H9 (cell line): ENCODE results near the gene ATP8B4. TPM values are rescaled to one million over a fixed set of nuclear protein-coding genes. Genes with fewer than 3 reads are reported as not detected.
"Not testable (repeated sequence)": the region's sequence is repeated elsewhere in the genome, so short reads cannot be mapped to it uniquely, and the experiment has no call there.

Experiments
- DNase-seq: peaks from one replicate; pipeline ENCODE4 v3.0.0-alpha.2; 2017
- H2AFZ ChIP-seq: one replicate; pipeline ENCODE4 v1.6.1; 2013; ENCODE audit warnings: mild to moderate bottlenecking, low read length, control low read depth, moderate library complexity
- H2AK5ac ChIP-seq: 2 replicates; pipeline ENCODE4 v1.6.1; 2013; ENCODE audit warnings: low read length, control low read depth, mixed read lengths; ENCODE audit not compliant: insufficient read length
- H2BK120ac ChIP-seq: one replicate; pipeline ENCODE4 v1.6.1; 2013; ENCODE audit warnings: low read depth, mild to moderate bottlenecking, low read length, control low read depth, inconsistent platforms; ENCODE audit not compliant: poor library complexity, severe bottlenecking
- H2BK12ac ChIP-seq: 2 replicates; pipeline ENCODE4 v1.6.1; 2013; ENCODE audit warnings: low read length, control low read depth, mixed read lengths, low read depth; ENCODE audit not compliant: insufficient read length
- H2BK15ac ChIP-seq: 2 replicates; pipeline ENCODE4 v1.6.1; 2013; ENCODE audit warnings: low read depth, low read length, control low read depth
- H2BK20ac ChIP-seq: one replicate; pipeline ENCODE4 v1.6.1; 2013; ENCODE audit warnings: low read depth, mild to moderate bottlenecking, low read length, control low read depth, inconsistent platforms; ENCODE audit not compliant: poor library complexity, severe bottlenecking
- H2BK5ac ChIP-seq: 2 replicates; pipeline ENCODE4 v1.6.1; 2013; ENCODE audit warnings: low read length, control low read depth, mixed read lengths; ENCODE audit not compliant: insufficient read length
- H3K14ac ChIP-seq: 2 replicates; pipeline ENCODE4 v1.6.1; 2013; ENCODE audit warnings: low read length, control low read depth; ENCODE audit not compliant: insufficient read depth
- H3K18ac ChIP-seq: 2 replicates; pipeline ENCODE4 v1.6.1; 2013; ENCODE audit warnings: low read depth, mild to moderate bottlenecking, mixed read lengths, low read length, control low read depth; ENCODE audit not compliant: insufficient read length
- H3K23ac ChIP-seq: 2 replicates; pipeline ENCODE4 v1.6.1; 2013; ENCODE audit warnings: low read length, control low read depth, mixed read lengths, low read depth; ENCODE audit not compliant: insufficient read length
- H3K23me2 ChIP-seq: 2 replicates; pipeline ENCODE4 v1.6.1; 2013; ENCODE audit warnings: low read depth, mild to moderate bottlenecking, mixed read lengths, low read length, control low read depth; ENCODE audit not compliant: insufficient read length, poor library complexity, severe bottlenecking
- H3K27ac ChIP-seq: 2 replicates; pipeline ENCODE4 v1.5.1; 2013; ENCODE audit warnings: low read length, control low read depth, mixed read lengths, low read depth; ENCODE audit not compliant: insufficient read length
- H3K27me3 ChIP-seq: 2 replicates; pipeline ENCODE4 v1.6.1; 2013; ENCODE audit warnings: low read length, control low read depth, inconsistent platforms; ENCODE audit not compliant: insufficient read depth
- H3K4ac ChIP-seq: 2 replicates; pipeline ENCODE4 v1.6.1; 2013; ENCODE audit warnings: low read depth, mild to moderate bottlenecking, control low read depth, inconsistent platforms, low read length, moderate library complexity
- H3K4me1 ChIP-seq: 2 replicates; pipeline ENCODE4 v1.6.1; 2013; ENCODE audit warnings: low read length, control low read depth, inconsistent platforms; ENCODE audit not compliant: insufficient read depth
- H3K4me2 ChIP-seq: 2 replicates; pipeline ENCODE4 v1.6.1; 2013; ENCODE audit warnings: low read length, control low read depth, mixed read lengths; ENCODE audit not compliant: insufficient read length, insufficient read depth
- H3K56ac ChIP-seq: 2 replicates; pipeline ENCODE4 v1.6.1; 2013; ENCODE audit warnings: low read depth, mild to moderate bottlenecking, mixed read lengths, low read length, control low read depth; ENCODE audit not compliant: insufficient read length
- H3K79me1 ChIP-seq: 2 replicates; pipeline ENCODE4 v1.6.1; 2013; ENCODE audit warnings: low read depth, mild to moderate bottlenecking, moderate library complexity, low read length, control low read depth, inconsistent platforms; ENCODE audit not compliant: insufficient read depth, poor library complexity, severe bottlenecking
- H3K79me2 ChIP-seq: 2 replicates; pipeline ENCODE4 v1.6.1; 2013; ENCODE audit warnings: low read length, control low read depth, inconsistent platforms; ENCODE audit not compliant: insufficient read depth
- H3K9ac ChIP-seq: 2 replicates; pipeline ENCODE4 v1.6.1; 2013; ENCODE audit warnings: low read length, control low read depth, mixed read lengths; ENCODE audit not compliant: insufficient read length; ENCODE audit errors: extremely low read depth
- H3K9me3 ChIP-seq: one replicate; pipeline ENCODE4 v1.6.1; 2013; ENCODE audit warnings: low read depth, low read length, inconsistent platforms; ENCODE audit not compliant: control insufficient read depth
- H3T11ph ChIP-seq: one replicate; pipeline ENCODE4 v1.6.1; 2013; ENCODE audit warnings: mild to moderate bottlenecking, low read length, control low read depth, inconsistent platforms
- H4K20me1 ChIP-seq: one replicate; pipeline ENCODE4 v1.6.1; 2013; ENCODE audit not compliant: control insufficient read depth, insufficient read length, insufficient read depth
- H4K5ac ChIP-seq: 2 replicates; pipeline ENCODE4 v1.6.1; 2013; ENCODE audit warnings: low read depth, mild to moderate bottlenecking, mixed read lengths, low read length, control low read depth; ENCODE audit not compliant: insufficient read length
- H4K8ac ChIP-seq: replicated peaks from 2 replicates; pipeline ENCODE4 v1.6.1; 2013; ENCODE audit warnings: low read length, control low read depth, mixed read lengths, low read depth; ENCODE audit not compliant: insufficient read length
- H4K91ac ChIP-seq: 2 replicates; pipeline ENCODE4 v1.6.1; 2013; ENCODE audit warnings: low read depth, mild to moderate bottlenecking, moderate library complexity, mixed read lengths, low read length, control low read depth; ENCODE audit not compliant: insufficient read length
- H3K27ac Mint-ChIP-seq, 3 experiments: 2 replicates in 2 of 3; 3 replicates in 1 of 3; pipeline ENCODE4 v1.8.0; 2020 to 2021; ENCODE audit warnings: mixed read lengths in 3 of 3, mild to moderate bottlenecking in 1 of 3, moderate library complexity in 1 of 3
- H3K27me3 Mint-ChIP-seq: 2 replicates; pipeline ENCODE4 v1.8.0; 2021; ENCODE audit warnings: low read depth, mild to moderate bottlenecking, moderate library complexity, mixed read lengths
- H3K36me3 Mint-ChIP-seq, 3 experiments: 2 replicates in 2 of 3; 3 replicates in 1 of 3; pipeline ENCODE4 v1.8.0; 2020 to 2021; ENCODE audit warnings: low read depth in 3 of 3, mixed read lengths in 3 of 3; ENCODE audit not compliant: insufficient read depth in 1 of 3
- H3K4me1 Mint-ChIP-seq, 2 experiments: 2 replicates each; pipeline ENCODE4 v1.8.0; 2020; ENCODE audit warnings: mixed read lengths in 2 of 2
- H3K4me3 Mint-ChIP-seq, 2 experiments: 2 replicates in 1 of 2; 3 replicates in 1 of 2; pipeline ENCODE4 v1.8.0; 2020 to 2021; ENCODE audit warnings: mild to moderate bottlenecking in 2 of 2, mixed read lengths in 2 of 2, moderate library complexity in 1 of 2
- H3K9me3 Mint-ChIP-seq, 2 experiments: 2 replicates in 1 of 2; 3 replicates in 1 of 2; pipeline ENCODE4 v1.8.0; 2020; ENCODE audit warnings: mild to moderate bottlenecking in 2 of 2, mixed read lengths in 2 of 2, moderate library complexity in 1 of 2
- WGBS: extraction: QIAGEN DNeasy Blood & Tissue Kit; methylation state at CpG from one replicate; pipeline ENCODE4 v1.1.7; 2013; ENCODE audit warnings: missing lambda C conversion rate, low lambda C conversion rate, mixed read lengths; ENCODE audit not compliant: insufficient read length; ENCODE audit errors: extremely low coverage; 5-methylcytosine and 5-hydroxymethylcytosine counted together
- total RNA-seq: library from RNA; stranded (reverse); gene quantifications from 2 replicates; pipeline ENCODE4 v1.2.1, GENCODE V29; 2021
- TF ChIP-seq, protein P1 (sequence below): fragments of 200-600 bp; sonication (generic); conservative IDR thresholded peaks from 3 replicates; pipeline ENCODE4 v1.8.0; 2021; ENCODE audit warnings: antibody characterized with exemption, mild to moderate bottlenecking

Gene ATP8B4
- total RNA-seq, 1 experiment from 2014 or later = 0.52 TPM

DNA sequence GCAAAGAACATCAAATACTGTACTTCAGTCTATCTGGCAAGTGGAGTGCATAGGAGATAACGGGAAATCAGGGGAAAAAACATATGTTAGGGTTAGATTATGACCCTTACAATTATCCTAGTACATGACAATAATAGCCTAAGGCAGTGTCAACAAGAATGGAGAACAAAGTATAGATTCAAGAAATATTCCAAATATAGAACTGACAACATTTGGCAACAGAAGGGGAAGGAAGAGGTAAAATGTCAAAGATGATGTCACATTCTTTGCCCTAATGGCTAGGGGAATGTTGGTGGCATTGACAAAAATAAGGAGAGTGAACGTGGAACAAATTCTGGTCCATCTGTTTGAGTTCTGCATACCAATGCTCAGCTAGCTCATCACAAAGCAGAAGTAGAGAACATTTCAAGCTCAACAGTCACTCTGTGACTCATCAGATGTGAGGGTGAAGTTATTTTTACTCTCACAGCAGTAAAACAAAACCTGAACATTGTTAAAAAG is 15.5 kb upstream of the ATP8B4 start:
- WGBS = no CpG with 5 or more reads among the region's 2 CpGs
- H3K4me3 Mint-ChIP-seq = no peak overlapping the region

DNA sequence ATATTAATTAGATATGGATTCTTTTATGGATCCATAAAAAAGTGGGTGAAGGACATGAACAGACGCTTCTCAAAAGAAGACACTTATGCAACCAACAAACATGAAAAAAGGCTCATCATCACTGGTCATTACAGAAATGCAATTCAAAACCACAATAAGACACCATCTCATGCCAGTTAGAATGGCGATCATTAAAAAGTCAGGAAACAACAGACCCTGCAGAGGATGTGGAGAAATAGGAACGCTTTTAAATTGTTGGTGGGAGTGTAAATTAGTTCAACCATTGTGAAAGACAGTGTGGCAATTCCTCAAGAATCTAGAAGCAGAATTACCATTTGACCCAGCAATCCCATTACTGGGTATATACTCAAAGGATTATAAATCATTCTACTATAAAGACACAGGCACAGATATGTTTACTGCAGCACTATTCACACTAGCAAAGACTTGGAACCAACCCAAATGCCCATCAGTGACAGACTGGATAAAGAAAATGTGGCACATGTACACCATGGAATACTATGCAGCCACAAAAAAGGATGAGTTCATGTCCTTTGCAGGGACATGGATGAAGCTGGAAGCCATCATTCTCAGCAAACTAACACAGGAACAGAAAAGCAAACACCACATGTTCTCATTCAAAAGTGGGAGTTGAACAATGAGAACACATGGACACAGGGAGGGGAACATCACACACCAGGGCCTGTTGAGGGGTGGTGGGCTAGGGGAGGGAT is 13.4 kb upstream of the ATP8B4 start:
- not testable (repeated sequence) for H2BK5ac ChIP-seq, H3K23me2 ChIP-seq, H3K18ac ChIP-seq, H3K9me3 ChIP-seq, H3K56ac ChIP-seq, H3T11ph ChIP-seq, H3K36me3 Mint-ChIP-seq, H3K14ac ChIP-seq, H3K27me3 ChIP-seq, H3K27me3 Mint-ChIP-seq, H3K27ac Mint-ChIP-seq, H3K9ac ChIP-seq, H3K4me2 ChIP-seq, H3K4ac ChIP-seq, H3K4me3 Mint-ChIP-seq, H3K79me1 ChIP-seq, DNase-seq, H2AK5ac ChIP-seq, H2AFZ ChIP-seq, H4K91ac ChIP-seq, H4K5ac ChIP-seq, H3K4me1 ChIP-seq, H4K8ac ChIP-seq, H3K4me1 Mint-ChIP-seq, H2BK120ac ChIP-seq, H2BK12ac ChIP-seq, H3K79me2 ChIP-seq, H2BK15ac ChIP-seq, H2BK20ac ChIP-seq, H4K20me1 ChIP-seq, H3K23ac ChIP-seq, H3K9me3 Mint-ChIP-seq, H3K27ac ChIP-seq
- WGBS = no CpG with 5 or more reads among the region's 3 CpGs

More for the DNA sequence above, 15.5 kb upstream of the ATP8B4 start:
- TF ChIP-seq, protein P1, sequence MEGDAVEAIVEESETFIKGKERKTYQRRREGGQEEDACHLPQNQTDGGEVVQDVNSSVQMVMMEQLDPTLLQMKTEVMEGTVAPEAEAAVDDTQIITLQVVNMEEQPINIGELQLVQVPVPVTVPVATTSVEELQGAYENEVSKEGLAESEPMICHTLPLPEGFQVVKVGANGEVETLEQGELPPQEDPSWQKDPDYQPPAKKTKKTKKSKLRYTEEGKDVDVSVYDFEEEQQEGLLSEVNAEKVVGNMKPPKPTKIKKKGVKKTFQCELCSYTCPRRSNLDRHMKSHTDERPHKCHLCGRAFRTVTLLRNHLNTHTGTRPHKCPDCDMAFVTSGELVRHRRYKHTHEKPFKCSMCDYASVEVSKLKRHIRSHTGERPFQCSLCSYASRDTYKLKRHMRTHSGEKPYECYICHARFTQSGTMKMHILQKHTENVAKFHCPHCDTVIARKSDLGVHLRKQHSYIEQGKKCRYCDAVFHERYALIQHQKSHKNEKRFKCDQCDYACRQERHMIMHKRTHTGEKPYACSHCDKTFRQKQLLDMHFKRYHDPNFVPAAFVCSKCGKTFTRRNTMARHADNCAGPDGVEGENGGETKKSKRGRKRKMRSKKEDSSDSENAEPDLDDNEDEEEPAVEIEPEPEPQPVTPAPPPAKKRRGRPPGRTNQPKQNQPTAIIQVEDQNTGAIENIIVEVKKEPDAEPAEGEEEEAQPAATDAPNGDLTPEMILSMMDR = no peak
- no peaks in the 10 kb centered on the region for H4K20me1 ChIP-seq
- H3K9ac ChIP-seq = no peak overlapping the region
- H3K23me2 ChIP-seq = no peaks in the 10 kb centered on the region
- no peaks in the 10 kb centered on the region for H3K4me1 ChIP-seq
- no peak for DNase-seq
- no peak overlapping the region for H2BK120ac ChIP-seq
- no peak overlapping the region for H3K4ac ChIP-seq
- no peak overlapping the region for H2AK5ac ChIP-seq
- no peak overlapping the region for H4K91ac ChIP-seq
- no peaks in the 10 kb centered on the region for H3K79me1 ChIP-seq
- H4K8ac ChIP-seq = no peak overlapping the region
- H3K27me3 ChIP-seq = no peaks in the 10 kb centered on the region
- no peak overlapping the region for H3K56ac ChIP-seq
- H2BK15ac ChIP-seq = no peak overlapping the region
- no peak overlapping the region for H3K23ac ChIP-seq
- H2AFZ ChIP-seq = no peak overlapping the region
- H2BK20ac ChIP-seq = no peak overlapping the region
- H4K5ac ChIP-seq = no peak overlapping the region
- H3K18ac ChIP-seq = no peak overlapping the region
- no peak overlapping the region for H3K27ac ChIP-seq
- H3K14ac ChIP-seq = no peak overlapping the region
- no peaks in the 10 kb centered on the region for H3K27me3 Mint-ChIP-seq
- no peak overlapping the region for H3T11ph ChIP-seq
- peaks cover 0 to 5% of the 10 kb centered on the region in 2 experiments; a peak in 1 of 4 replicates for H3K4me1 Mint-ChIP-seq
- H3K79me2 ChIP-seq = no peaks in the 10 kb centered on the region
- H3K36me3 Mint-ChIP-seq = no peaks in the 10 kb centered on the region; a peak in 1 of 7 replicates
- H2BK5ac ChIP-seq = no peak overlapping the region
- no peak overlapping the region for H2BK12ac ChIP-seq
- H3K27ac Mint-ChIP-seq = no peak overlapping the region
- no peaks in the 10 kb centered on the region for H3K9me3 ChIP-seq
- H3K4me2 ChIP-seq = no peak overlapping the region
- H3K9me3 Mint-ChIP-seq = peaks cover 2 to 5% of the 10 kb centered on the region in 2 experiments; a peak in 2 of 5 replicates
